SU-DHL-6 (cell line): ENCODE data around the gene ZNF354C.

Experiments
- EZH2phosphoT487 ChIP-seq: fragments of 200-600 bp; sonication (generic), shearing (Covaris generic); conservative IDR thresholded peaks from 2 replicates; pipeline ENCODE4 v1.6.1; 2018; ENCODE audit warnings: mild to moderate bottlenecking, antibody characterized with exemption, low read length, moderate library complexity, mixed read lengths
- TF ChIP-seq, protein P1 (sequence below): fragments of 200-600 bp; sonication (generic); IDR thresholded peaks from one replicate; pipeline ENCODE4 v1.5.1; 2017; ENCODE audit warnings: antibody characterized with exemption, mild to moderate bottlenecking, low read length, moderate library complexity; ENCODE audit not compliant: insufficient read depth, poor library complexity, severe bottlenecking

DNA sequence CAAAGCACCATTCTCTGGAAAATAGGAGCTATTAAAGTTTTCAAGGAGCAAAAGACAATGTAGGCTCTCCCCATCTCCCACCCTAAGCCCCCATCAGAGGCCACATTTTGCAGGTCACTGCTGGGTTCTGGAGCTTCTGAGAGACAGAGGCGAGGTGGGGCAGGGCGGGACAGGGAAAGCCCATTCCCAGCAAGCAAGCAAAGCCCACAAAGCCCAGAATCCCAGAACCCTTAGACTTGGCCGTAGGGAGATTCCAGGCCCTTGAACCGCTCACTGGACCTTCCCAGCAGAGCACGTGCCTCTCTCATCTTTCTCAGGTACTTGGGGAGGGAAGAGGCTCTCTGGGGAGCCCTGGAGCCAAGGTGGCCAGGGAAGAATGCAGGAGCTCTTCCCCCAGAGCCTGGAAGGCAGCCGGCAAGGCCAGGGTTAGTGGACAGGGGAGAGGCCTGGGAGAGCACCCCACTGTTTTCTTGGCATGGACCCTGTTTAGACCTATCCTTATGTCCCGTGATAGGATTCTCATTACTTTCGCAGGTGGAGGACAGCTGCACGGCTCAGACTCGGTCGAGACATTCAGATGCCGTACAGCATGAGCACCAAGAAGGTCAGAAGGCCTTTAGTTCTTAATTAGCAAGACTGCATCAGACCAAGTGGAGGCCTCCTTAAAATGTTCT is 52.4 kb downstream of the ZNF354C start:
- TF ChIP-seq, protein P1, sequence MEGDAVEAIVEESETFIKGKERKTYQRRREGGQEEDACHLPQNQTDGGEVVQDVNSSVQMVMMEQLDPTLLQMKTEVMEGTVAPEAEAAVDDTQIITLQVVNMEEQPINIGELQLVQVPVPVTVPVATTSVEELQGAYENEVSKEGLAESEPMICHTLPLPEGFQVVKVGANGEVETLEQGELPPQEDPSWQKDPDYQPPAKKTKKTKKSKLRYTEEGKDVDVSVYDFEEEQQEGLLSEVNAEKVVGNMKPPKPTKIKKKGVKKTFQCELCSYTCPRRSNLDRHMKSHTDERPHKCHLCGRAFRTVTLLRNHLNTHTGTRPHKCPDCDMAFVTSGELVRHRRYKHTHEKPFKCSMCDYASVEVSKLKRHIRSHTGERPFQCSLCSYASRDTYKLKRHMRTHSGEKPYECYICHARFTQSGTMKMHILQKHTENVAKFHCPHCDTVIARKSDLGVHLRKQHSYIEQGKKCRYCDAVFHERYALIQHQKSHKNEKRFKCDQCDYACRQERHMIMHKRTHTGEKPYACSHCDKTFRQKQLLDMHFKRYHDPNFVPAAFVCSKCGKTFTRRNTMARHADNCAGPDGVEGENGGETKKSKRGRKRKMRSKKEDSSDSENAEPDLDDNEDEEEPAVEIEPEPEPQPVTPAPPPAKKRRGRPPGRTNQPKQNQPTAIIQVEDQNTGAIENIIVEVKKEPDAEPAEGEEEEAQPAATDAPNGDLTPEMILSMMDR: no peak
- TF ChIP-seq EZH2phosphoT487: no peak
